ENCODE results near the gene SMIM20. TPM values are rescaled to one million over a fixed set of nuclear protein-coding genes. Genes with fewer than 3 reads are reported as not detected.

Gene SMIM20
- total and polyA plus RNA-seq, 2 donors, result 30.7 to 65.3 TPM

GRCh38 chr4:25972366-25972765, 58.3 kb downstream of the SMIM20 start:
- Histone ChIP-seq H3K4me3 (ENCODE audit: low read length in 2 of 2) (no peak overlapping the region), H3K27ac (ENCODE audit: low read depth in 1 of 2, low read length in 1 of 2) (no peak overlapping the region), H3K4me1 (ENCODE audit: control insufficient read depth in 2 of 2, insufficient read depth in 2 of 2, low read length in 2 of 2) (peaks cover 0 to 3% of the 10 kb centered on the region in 2 donors), H3K9me3 (ENCODE audit: control insufficient read depth in 2 of 2, insufficient read depth in 1 of 2, low read length in 1 of 2) (no peaks in the 10 kb centered on the region), H3K36me3 (ENCODE audit: control insufficient read depth in 2 of 2, insufficient read depth in 2 of 2, low read length in 1 of 2) (no peaks in the 10 kb centered on the region), H3K27me3 (ENCODE audit: control insufficient read depth in 2 of 2, insufficient read depth in 1 of 2, low read length in 1 of 2) (no peaks in the 10 kb centered on the region)
- 95% methylated on average over 4 of the region's 4 CpGs for WGBS
- DNase-seq (ENCODE audit: low read depth in 6 of 9, low spot score in 9 of 9), result no peak

GRCh38 chr4:25972984-25973745, 59.1 kb downstream of the SMIM20 start:
- no peaks in the 10 kb centered on the region for H3K36me3 ChIP-seq (ENCODE audit: control insufficient read depth in 2 of 2, insufficient read depth in 2 of 2, low read length in 1 of 2)
- H3K27ac ChIP-seq (ENCODE audit: low read depth in 1 of 2, low read length in 1 of 2), result no peak overlapping the region
- peaks cover 0 to 2% of the 10 kb centered on the region in 2 donors for H3K4me1 ChIP-seq (ENCODE audit: control insufficient read depth in 2 of 2, insufficient read depth in 2 of 2, low read length in 2 of 2)
- no peak for DNase-seq (ENCODE audit: low read depth in 6 of 9, low spot score in 9 of 9)
- H3K27me3 ChIP-seq (ENCODE audit: control insufficient read depth in 2 of 2, insufficient read depth in 1 of 2, low read length in 1 of 2), result no peaks in the 10 kb centered on the region
- no peaks in the 10 kb centered on the region for H3K9me3 ChIP-seq (ENCODE audit: control insufficient read depth in 2 of 2, insufficient read depth in 1 of 2, low read length in 1 of 2)
- WGBS, result 96% methylated on average over 8 of the region's 8 CpGs
- H3K4me3 ChIP-seq (ENCODE audit: low read length in 2 of 2), result no peak overlapping the region

GRCh38 chr4:25976780-25977179, 62.8 kb downstream of the SMIM20 start:
- no peak for DNase-seq (ENCODE audit: low read depth in 6 of 9, low spot score in 9 of 9)
- WGBS, result 92% methylated on average over 7 of the region's 7 CpGs
- H3K27ac ChIP-seq (ENCODE audit: low read depth in 1 of 2, low read length in 1 of 2), result no peak overlapping the region
- H3K27me3 ChIP-seq (ENCODE audit: control insufficient read depth in 2 of 2, insufficient read depth in 1 of 2, low read length in 1 of 2), result no peaks in the 10 kb centered on the region
- no peaks in the 10 kb centered on the region for H3K4me1 ChIP-seq (ENCODE audit: control insufficient read depth in 2 of 2, insufficient read depth in 2 of 2, low read length in 2 of 2)
- no peak overlapping the region for H3K4me3 ChIP-seq (ENCODE audit: low read length in 2 of 2)
- H3K9me3 ChIP-seq (ENCODE audit: control insufficient read depth in 2 of 2, insufficient read depth in 1 of 2, low read length in 1 of 2), result no peaks in the 10 kb centered on the region
- H3K36me3 ChIP-seq (ENCODE audit: control insufficient read depth in 2 of 2, insufficient read depth in 2 of 2, low read length in 1 of 2), result no peaks in the 10 kb centered on the region

GRCh38 chr4:25977397-25978170, 63.6 kb downstream of the SMIM20 start:
- no peak for DNase-seq (ENCODE audit: low read depth in 6 of 9, low spot score in 9 of 9)
- no peaks in the 10 kb centered on the region for H3K36me3 ChIP-seq (ENCODE audit: control insufficient read depth in 2 of 2, insufficient read depth in 2 of 2, low read length in 1 of 2)
- no peaks in the 10 kb centered on the region for H3K27me3 ChIP-seq (ENCODE audit: control insufficient read depth in 2 of 2, insufficient read depth in 1 of 2, low read length in 1 of 2)
- no peaks in the 10 kb centered on the region for H3K9me3 ChIP-seq (ENCODE audit: control insufficient read depth in 2 of 2, insufficient read depth in 1 of 2, low read length in 1 of 2)
- no peaks in the 10 kb centered on the region for H3K4me1 ChIP-seq (ENCODE audit: control insufficient read depth in 2 of 2, insufficient read depth in 2 of 2, low read length in 2 of 2)
- WGBS, result 94% methylated on average over 12 of the region's 12 CpGs
- no peak overlapping the region for H3K4me3 ChIP-seq (ENCODE audit: low read length in 2 of 2)
- no peak overlapping the region for H3K27ac ChIP-seq (ENCODE audit: low read depth in 1 of 2, low read length in 1 of 2)

- Histone ChIP-seq H3K9me3 (ENCODE audit: control insufficient read depth in 2 of 2, insufficient read depth in 1 of 2, low read length in 1 of 2) (no peaks in the 10 kb centered on the region), H3K27me3 (ENCODE audit: control insufficient read depth in 2 of 2, insufficient read depth in 1 of 2, low read length in 1 of 2) (no peaks in the 10 kb centered on the region), H3K36me3 (ENCODE audit: control insufficient read depth in 2 of 2, insufficient read depth in 2 of 2, low read length in 1 of 2) (no peaks in the 10 kb centered on the region), H3K27ac (ENCODE audit: low read depth in 1 of 2, low read length in 1 of 2) (no peak overlapping the region), H3K4me1 (ENCODE audit: control insufficient read depth in 2 of 2, insufficient read depth in 2 of 2, low read length in 2 of 2) (no peaks in the 10 kb centered on the region), H3K4me3 (ENCODE audit: low read length in 2 of 2) (no peak overlapping the region)
- 92% methylated on average over 8 of the region's 8 CpGs for whole genome bisulfite sequencing
- DNase-seq (ENCODE audit: low read depth in 6 of 9, low spot score in 9 of 9), result no peak
Observed at GRCh38 chr4:25978327-25978726, 64.3 kb downstream of the SMIM20 start.

Other genes starting within 250 kb of the SMIM20 start
- 6.8 TPM for gene SEL1L3, start 51.2 kb upstream of the SMIM20 start, total RNA-seq
- gene SEL1L3, start 51.2 kb upstream of the SMIM20 start, polyA plus RNA-seq, result 27.4 TPM

Measured in thymus (tissue), 11 donors.